Measurements from ENCODE around the gene CD44. TPM values are rescaled to one million over a fixed set of nuclear protein-coding genes. Genes with fewer than 3 reads are reported as not detected.

CD44 gene
- total RNA-seq, 2 donors from 2014 or later: 385 to 504 TPM

DNA sequence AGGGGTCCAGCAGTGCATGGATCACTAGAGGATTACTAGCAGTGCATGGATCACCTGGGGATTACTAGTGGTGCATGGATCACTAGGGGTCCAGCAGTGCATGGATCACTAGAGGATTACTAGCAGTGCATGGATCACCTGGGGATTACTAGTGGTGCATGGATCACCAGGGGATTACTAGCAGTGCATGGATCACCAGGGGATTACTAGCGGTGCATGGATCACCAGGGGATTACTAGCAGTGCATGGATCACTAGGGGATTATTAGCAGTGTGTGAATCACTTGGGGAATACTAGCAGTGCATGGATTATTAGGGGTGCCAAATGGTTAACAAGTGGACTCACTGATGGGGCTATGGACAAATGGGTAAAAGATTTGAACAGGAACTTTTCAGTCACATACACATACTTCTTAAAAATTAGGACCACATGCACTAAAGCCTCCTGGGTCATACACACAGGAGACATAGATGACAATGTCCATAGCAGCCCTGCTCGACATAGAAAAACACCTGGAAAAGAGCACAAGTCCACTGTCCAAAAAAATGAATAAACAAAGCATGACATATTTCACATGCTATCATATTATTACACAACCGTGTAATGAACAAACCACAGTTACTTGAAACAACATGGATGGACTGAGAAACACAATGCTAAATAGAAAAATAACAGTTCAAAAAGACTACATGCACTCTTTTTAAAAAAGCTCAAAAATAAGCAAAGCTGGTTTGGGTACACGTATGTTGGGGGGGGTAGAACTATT is 109.8 kb downstream of the CD44 start:
- ATAC-seq (replicated peaks in 1 of 2): no peak
- Mint-ChIP-seq H3K27me3 (ENCODE audit: low read depth) (no peaks in the 10 kb centered on the region), H3K4me3 (no peak overlapping the region), H3K36me3 (ENCODE audit: insufficient read depth in 2 of 2) (peaks cover 0 to 6% of the 10 kb centered on the region in 2 donors), H3K4me1 (ENCODE audit: low read depth) (peaks cover 29% of the 10 kb centered on the region), H3K27ac (peak overlapping the region; percentile 13), H3K9me3 (peaks cover 1 to 7% of the 10 kb centered on the region in 2 donors)
- no peak for DNase-seq

DNA sequence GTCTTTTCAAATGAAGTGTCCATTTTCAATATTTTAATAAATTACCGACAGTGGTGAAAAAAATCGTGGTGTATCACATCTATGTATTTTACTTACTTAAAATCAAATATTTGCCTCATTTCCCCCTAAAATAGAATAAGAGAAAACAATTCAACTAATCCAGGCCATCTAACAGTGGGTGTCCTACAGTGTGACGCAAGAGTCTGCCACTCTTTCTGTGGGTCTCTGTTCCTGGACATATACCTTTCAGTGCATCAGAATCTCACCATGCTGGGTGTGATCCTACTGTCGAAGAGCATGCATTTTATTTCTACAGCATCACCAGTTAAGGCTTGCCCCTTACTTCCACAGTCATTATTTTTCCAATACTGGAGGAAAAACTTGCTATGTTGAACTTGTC is 111.2 kb downstream of the CD44 start:
- peaks cover 6% of the 10 kb centered on the region for H3K27me3 Mint-ChIP-seq (ENCODE audit: low read depth)
- peaks cover 3 to 7% of the 10 kb centered on the region in 2 donors for H3K9me3 Mint-ChIP-seq
- H3K4me1 Mint-ChIP-seq (ENCODE audit: low read depth): peaks cover 25% of the 10 kb centered on the region
- H3K36me3 Mint-ChIP-seq (ENCODE audit: insufficient read depth in 2 of 2): peaks cover 0 to 3% of the 10 kb centered on the region in 2 donors
- H3K27ac Mint-ChIP-seq: no peak overlapping the region
- ATAC-seq (replicated peaks in 1 of 2) (no peak), DNase-seq (no peak)
- H3K4me3 Mint-ChIP-seq: no peak overlapping the region

DNA sequence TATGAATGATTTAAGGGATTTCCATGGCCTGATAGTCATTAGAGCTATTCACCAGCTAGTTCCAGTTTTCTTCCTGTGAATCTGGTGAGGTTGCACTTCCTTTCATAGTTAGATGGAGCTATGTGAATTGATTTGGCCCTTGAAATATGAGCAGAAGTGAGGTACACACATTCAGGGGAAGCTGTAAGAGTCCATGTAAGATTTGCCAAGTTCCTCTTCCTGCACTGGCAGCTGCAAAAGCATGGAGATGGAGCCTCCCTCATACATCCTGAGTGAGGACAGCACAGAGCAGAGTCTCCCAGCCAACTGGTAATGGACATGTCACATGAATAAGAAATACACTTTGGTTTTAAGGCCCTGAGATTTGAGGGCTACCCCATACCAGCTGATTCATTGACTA is 111.7 kb downstream of the CD44 start:
- DNase-seq: no peak
- H3K9me3 Mint-ChIP-seq: peaks cover 3 to 7% of the 10 kb centered on the region in 2 donors
- H3K27ac Mint-ChIP-seq: no peak overlapping the region
- no peak for ATAC-seq (replicated peaks in 1 of 2)
- peaks cover 10% of the 10 kb centered on the region for H3K27me3 Mint-ChIP-seq (ENCODE audit: low read depth)
- peaks cover 0 to 3% of the 10 kb centered on the region in 2 donors for H3K36me3 Mint-ChIP-seq (ENCODE audit: insufficient read depth in 2 of 2)
- H3K4me3 Mint-ChIP-seq: no peak overlapping the region
- H3K4me1 Mint-ChIP-seq (ENCODE audit: low read depth): peaks cover 25% of the 10 kb centered on the region

DNA sequence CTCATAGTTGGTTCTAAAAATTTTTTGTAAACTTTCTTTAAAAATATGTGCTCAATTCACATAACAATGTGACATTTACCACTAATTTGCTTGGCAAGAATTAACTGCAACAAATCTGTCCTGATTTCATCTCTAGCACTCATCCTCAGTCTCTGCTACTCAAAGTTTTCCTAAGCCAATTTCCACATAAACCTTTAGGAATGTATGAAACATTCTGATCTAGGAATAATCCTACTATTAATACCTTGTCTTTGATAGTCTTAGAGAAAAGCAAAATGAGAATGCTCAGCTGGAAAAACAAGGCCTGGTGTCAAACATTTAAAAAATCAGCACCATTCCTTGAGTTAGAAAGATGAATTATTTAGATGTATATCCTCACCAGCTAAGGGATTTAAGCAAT is 114.3 kb downstream of the CD44 start:
- DNase-seq (no peak), ATAC-seq (replicated peaks in 1 of 2) (no peak)
- Mint-ChIP-seq H3K27me3 (ENCODE audit: low read depth) (peaks cover 10% of the 10 kb centered on the region), H3K9me3 (peaks cover 3 to 7% of the 10 kb centered on the region in 2 donors), H3K4me3 (no peak overlapping the region), H3K27ac (no peak overlapping the region), H3K4me1 (ENCODE audit: low read depth) (peaks cover 19% of the 10 kb centered on the region), H3K36me3 (ENCODE audit: insufficient read depth in 2 of 2) (peaks cover 0 to 3% of the 10 kb centered on the region in 2 donors)

DNA sequence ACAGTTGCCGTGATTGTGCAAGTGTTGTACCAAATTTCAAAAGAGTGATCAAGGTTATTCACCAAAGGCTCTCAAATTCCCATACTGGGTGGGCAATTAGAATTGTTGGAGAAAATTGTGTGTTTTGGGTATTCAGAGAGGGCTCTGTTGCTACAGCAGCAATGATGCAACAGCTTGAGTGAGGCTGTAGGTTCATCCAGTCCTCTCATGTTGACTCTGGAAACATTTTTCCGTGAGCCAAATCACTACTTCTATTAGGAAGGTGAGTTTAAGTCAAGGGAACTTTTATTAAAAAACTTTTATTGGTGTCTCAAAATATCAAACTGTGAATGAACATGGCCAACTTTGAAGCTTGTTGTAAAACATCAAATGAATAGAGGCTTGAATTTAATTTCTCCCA is 116.5 kb downstream of the CD44 start:
- H3K9me3 Mint-ChIP-seq: peaks cover 2% of the 10 kb centered on the region in 2 donors
- no peak overlapping the region for H3K4me3 Mint-ChIP-seq
- H3K4me1 Mint-ChIP-seq (ENCODE audit: low read depth): peaks cover 18% of the 10 kb centered on the region
- no peak for DNase-seq
- no peak for ATAC-seq (replicated peaks in 1 of 2)
- peaks cover 15% of the 10 kb centered on the region for H3K27me3 Mint-ChIP-seq (ENCODE audit: low read depth)
- no peaks in the 10 kb centered on the region for H3K36me3 Mint-ChIP-seq (ENCODE audit: insufficient read depth in 2 of 2)
- no peak overlapping the region for H3K27ac Mint-ChIP-seq

DNA sequence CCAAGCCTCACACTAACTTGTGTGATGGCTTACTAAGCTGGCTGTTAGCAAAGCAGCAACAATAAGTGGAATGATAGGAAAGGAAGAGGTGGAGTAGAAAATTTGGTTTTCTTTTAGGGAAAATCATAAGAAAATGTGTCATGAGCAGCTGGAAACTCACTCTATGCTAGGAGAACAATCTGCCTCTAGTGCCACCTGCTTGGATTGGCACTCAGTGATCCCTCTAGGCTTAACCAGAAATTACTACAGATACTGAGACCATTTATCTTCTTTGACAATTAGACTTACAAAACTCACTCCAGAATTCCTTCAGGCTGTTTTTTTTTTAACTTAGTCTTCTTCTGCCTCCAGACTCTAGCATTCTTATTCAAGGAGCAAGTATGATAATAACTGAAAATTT is 117.3 kb downstream of the CD44 start:
- Mint-ChIP-seq H3K4me3 (no peak overlapping the region), H3K9me3 (peaks cover 0 to 2% of the 10 kb centered on the region in 2 donors), H3K27ac (no peak overlapping the region), H3K27me3 (ENCODE audit: low read depth) (peaks cover 15% of the 10 kb centered on the region), H3K36me3 (ENCODE audit: insufficient read depth in 2 of 2) (no peaks in the 10 kb centered on the region), H3K4me1 (ENCODE audit: low read depth) (peaks cover 18% of the 10 kb centered on the region)
- ATAC-seq (replicated peaks in 1 of 2) (no peak), DNase-seq (no peak)

DNA sequence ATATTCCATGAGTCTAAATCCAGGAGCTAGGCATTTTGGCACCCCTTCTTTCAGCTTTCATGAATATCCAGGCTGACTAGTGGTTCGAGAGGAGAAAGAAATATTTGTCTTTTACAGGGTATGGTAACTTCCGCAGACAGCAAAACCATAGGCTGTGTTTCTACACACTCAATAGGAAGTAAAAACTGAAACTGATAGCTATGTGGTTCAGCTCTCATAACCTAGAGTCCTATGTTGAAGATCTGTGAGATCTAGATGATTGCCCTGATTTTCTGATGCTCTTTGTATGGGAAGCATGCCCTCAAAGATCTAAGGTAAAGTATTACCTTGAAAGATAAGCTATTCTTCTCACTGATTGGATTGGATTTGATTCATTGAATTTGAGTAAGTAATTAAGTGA is 118.3 kb downstream of the CD44 start:
- H3K4me1 Mint-ChIP-seq (ENCODE audit: low read depth): peaks cover 18% of the 10 kb centered on the region
- ATAC-seq (replicated peaks in 1 of 2) (peak; percentile 77 to 79), DNase-seq (no peak)
- H3K27me3 Mint-ChIP-seq (ENCODE audit: low read depth): peaks cover 15% of the 10 kb centered on the region
- peaks cover 0 to 2% of the 10 kb centered on the region in 2 donors for H3K9me3 Mint-ChIP-seq
- no peaks in the 10 kb centered on the region for H3K36me3 Mint-ChIP-seq (ENCODE audit: insufficient read depth in 2 of 2)
- H3K27ac Mint-ChIP-seq: no peak overlapping the region
- H3K4me3 Mint-ChIP-seq: no peak overlapping the region

GRCh38 chr11:35259529-35259928 is 120.6 kb downstream of the CD44 start:
- ATAC-seq (replicated peaks in 1 of 2): no peak
- H3K27me3 Mint-ChIP-seq (ENCODE audit: low read depth): peaks cover 15% of the 10 kb centered on the region

DNA sequence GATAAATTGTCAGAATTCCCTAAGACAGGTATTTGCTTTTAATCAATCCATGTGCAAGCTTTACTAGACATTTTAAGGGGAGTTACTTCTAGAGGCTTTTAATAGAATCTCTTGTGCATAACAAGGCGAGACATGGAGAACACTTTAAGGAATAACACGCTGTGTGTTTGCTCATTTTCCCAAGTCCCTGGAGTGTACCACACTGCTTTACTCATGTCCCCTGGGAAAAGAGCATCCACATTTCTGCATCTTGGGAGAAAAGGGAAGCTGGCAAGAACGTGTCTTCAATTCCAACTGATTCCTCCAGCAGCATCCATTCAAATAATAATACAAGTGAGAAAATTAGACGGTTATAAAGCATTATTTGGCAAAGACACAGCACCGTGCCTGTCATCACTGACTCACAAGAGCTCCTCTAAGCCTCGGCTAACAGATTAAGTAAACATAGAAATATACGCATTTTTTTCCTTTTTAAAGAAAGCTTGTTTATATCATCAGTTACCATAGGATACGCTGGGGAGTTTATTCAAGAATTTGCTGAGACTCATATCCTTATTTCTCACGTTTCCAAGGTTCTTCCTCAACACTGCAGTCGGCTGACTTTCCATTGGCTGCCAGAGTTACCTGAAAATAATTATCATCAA is 121.5 kb downstream of the CD44 start:
- H3K4me1 Mint-ChIP-seq (ENCODE audit: low read depth): peaks cover 18% of the 10 kb centered on the region
- no peak for DNase-seq
- no peak overlapping the region for H3K27ac Mint-ChIP-seq
- no peak for ATAC-seq (replicated peaks in 1 of 2)
- peaks cover 7% of the 10 kb centered on the region for H3K27me3 Mint-ChIP-seq (ENCODE audit: low read depth)
- H3K9me3 Mint-ChIP-seq: no peaks in the 10 kb centered on the region
- no peaks in the 10 kb centered on the region for H3K36me3 Mint-ChIP-seq (ENCODE audit: insufficient read depth in 2 of 2)
- H3K4me3 Mint-ChIP-seq: no peak overlapping the region

More at GRCh38 chr11:35259529-35259928, 120.6 kb downstream of the CD44 start:
- Mint-ChIP-seq H3K4me1 (ENCODE audit: low read depth) (peaks cover 18% of the 10 kb centered on the region), H3K9me3 (peaks cover 0 to 2% of the 10 kb centered on the region in 2 donors), H3K36me3 (ENCODE audit: insufficient read depth in 2 of 2) (no peaks in the 10 kb centered on the region), H3K4me3 (no peak overlapping the region), H3K27ac (no peak overlapping the region)
- DNase-seq: no peak

- no peak overlapping the region for H3K27ac Mint-ChIP-seq
Measured at GRCh38 chr11:35261197-35261596, 122.2 kb downstream of the CD44 start.

GRCh38 chr11:35262056-35262455 is 123.1 kb downstream of the CD44 start:
- H3K27me3 Mint-ChIP-seq (ENCODE audit: low read depth): peaks cover 5% of the 10 kb centered on the region
- peaks cover 6% of the 10 kb centered on the region for H3K4me1 Mint-ChIP-seq (ENCODE audit: low read depth)
- no peak overlapping the region for H3K4me3 Mint-ChIP-seq
- ATAC-seq (replicated peaks in 1 of 2) (no peak), DNase-seq (no peak)
- no peak overlapping the region for H3K27ac Mint-ChIP-seq
- H3K9me3 Mint-ChIP-seq: no peaks in the 10 kb centered on the region
- no peaks in the 10 kb centered on the region for H3K36me3 Mint-ChIP-seq (ENCODE audit: insufficient read depth in 2 of 2)

More at GRCh38 chr11:35261197-35261596, 122.2 kb downstream of the CD44 start:
- H3K4me3 Mint-ChIP-seq: no peak overlapping the region
- no peak for ATAC-seq (replicated peaks in 1 of 2)
- DNase-seq: no peak
- peaks cover 15% of the 10 kb centered on the region for H3K4me1 Mint-ChIP-seq (ENCODE audit: low read depth)
- H3K36me3 Mint-ChIP-seq (ENCODE audit: insufficient read depth in 2 of 2): no peaks in the 10 kb centered on the region
- peaks cover 5% of the 10 kb centered on the region for H3K27me3 Mint-ChIP-seq (ENCODE audit: low read depth)
- no peaks in the 10 kb centered on the region for H3K9me3 Mint-ChIP-seq

DNA sequence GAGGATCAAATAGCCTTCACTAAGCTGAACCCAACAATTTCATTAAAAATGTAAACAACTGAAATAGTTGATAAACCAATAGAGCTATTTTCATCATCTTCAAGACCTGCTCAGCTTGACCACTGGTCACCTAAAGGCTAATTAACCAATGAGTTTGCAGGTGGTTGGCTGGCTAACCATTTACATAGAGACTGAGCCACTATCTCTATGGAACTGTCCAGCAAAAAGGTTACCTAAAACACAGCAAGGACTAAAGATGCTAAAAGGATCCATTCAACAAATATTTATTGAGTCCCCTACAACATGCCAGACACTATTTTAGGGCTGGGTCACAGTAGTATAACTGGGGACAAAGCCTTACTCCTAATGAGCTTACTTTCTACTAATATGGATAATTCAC is 123.8 kb downstream of the CD44 start:
- ATAC-seq (replicated peaks in 1 of 2): no peak
- Mint-ChIP-seq H3K27me3 (ENCODE audit: low read depth) (peaks cover 5% of the 10 kb centered on the region), H3K4me1 (ENCODE audit: low read depth) (no peaks in the 10 kb centered on the region), H3K4me3 (no peak overlapping the region), H3K36me3 (ENCODE audit: insufficient read depth in 2 of 2) (no peaks in the 10 kb centered on the region), H3K9me3 (no peaks in the 10 kb centered on the region), H3K27ac (no peak overlapping the region)
- no peak for DNase-seq

DNA sequence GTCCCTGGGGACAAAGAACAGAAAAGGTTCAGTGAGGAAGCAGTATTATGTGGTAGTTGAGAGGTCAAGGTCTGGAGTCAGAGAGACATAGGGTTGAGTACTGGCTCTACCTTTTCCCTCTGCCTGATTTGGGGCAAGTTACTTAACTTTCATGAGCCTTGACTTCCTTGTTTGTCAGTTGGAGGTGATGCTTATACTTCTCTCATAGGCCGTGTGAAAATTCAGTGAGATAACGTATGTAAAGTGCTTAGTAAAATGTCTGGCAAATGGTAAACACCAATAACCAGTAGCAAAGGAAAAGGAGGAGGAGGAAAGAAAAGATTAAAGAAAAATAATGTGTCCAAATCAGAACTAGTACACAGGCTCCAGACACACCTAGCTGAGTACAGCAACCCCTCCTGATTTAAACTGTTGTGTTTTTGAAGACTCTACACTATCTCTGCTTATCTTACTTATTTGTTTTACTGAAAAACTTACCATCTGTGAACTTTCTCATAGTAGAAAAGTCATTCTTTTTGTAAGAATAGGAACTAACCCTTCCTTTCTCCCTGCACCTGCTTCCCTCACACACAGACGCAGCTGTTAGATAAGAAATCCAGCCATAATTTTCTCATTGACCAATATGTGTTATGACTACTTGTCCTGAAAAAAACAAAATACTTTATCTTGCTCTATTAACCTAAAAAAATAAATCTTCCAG is 126.9 kb downstream of the CD44 start:
- ATAC-seq (replicated peaks in 1 of 2) (no peak), DNase-seq (no peak)
- peaks cover 0 to 5% of the 10 kb centered on the region in 2 donors for H3K9me3 Mint-ChIP-seq
- peaks cover 4% of the 10 kb centered on the region for H3K27me3 Mint-ChIP-seq (ENCODE audit: low read depth)
- no peaks in the 10 kb centered on the region for H3K36me3 Mint-ChIP-seq (ENCODE audit: insufficient read depth in 2 of 2)
- H3K4me1 Mint-ChIP-seq (ENCODE audit: low read depth): no peaks in the 10 kb centered on the region
- H3K4me3 Mint-ChIP-seq: no peak overlapping the region
- H3K27ac Mint-ChIP-seq: no peak overlapping the region

All from activated T-cell treated with anti-CD3 and anti-CD28 coated beads, Interleukin-2, amount 50 U/mL, for 72 hours (primary cell).